Psoas muscle (tissue), 8 donors: ENCODE measurements around the gene MYNN. TPM values are rescaled to one million over a fixed set of nuclear protein-coding genes. Genes with fewer than 3 reads are reported as not detected.
"Not testable (repeated sequence)": the region's sequence is repeated elsewhere in the genome, so short reads cannot be mapped to it uniquely, and the experiment has no call there.

Experiments used
- ATAC-seq, 4 donors: fragments of 200-7000 bp; cut with Tn5 transposase; one replicate each; pipeline ENCODE4 v1.9.1; 2020; ENCODE audit warnings: moderate library complexity in 3 of 4, mild to moderate bottlenecking in 2 of 4
- DNase-seq, 2 donors: peaks; one replicate each; pipeline ENCODE4 v3.0.0-alpha.2; 2020
- H3K27ac ChIP-seq: fragments of 200-600 bp; one replicate; pipeline ENCODE4 v1.8.0; 2022
- H3K27me3 ChIP-seq, 3 donors: fragments of 200-600 bp in 1 of 3; one replicate each; pipeline versions ENCODE4 v1.6.1 to v1.8.0; 2013 to 2022; ENCODE audit warnings: low read length in 2 of 3, mild to moderate bottlenecking in 2 of 3, moderate library complexity in 1 of 3; ENCODE audit not compliant: insufficient read depth in 3 of 3
- H3K36me3 ChIP-seq, 2 donors: fragments of 200-600 bp in 1 of 2; one replicate each; pipeline versions ENCODE4 v1.6.1 to v1.8.0; 2013 to 2022; ENCODE audit warnings: low read depth in 1 of 2, mild to moderate bottlenecking in 1 of 2, moderate library complexity in 1 of 2; ENCODE audit not compliant: insufficient read depth in 1 of 2
- H3K4me1 ChIP-seq: fragments of 200-600 bp; one replicate; pipeline ENCODE4 v1.8.0; 2022
- H3K4me3 ChIP-seq: fragments of 200-600 bp; one replicate; pipeline ENCODE4 v1.8.0; 2022; ENCODE audit warnings: mild to moderate bottlenecking
- H3K9me3 ChIP-seq: fragments of 200-600 bp; one replicate; pipeline ENCODE4 v1.8.0; 2022
- WGBS, 3 donors: extraction: QIAGEN DNeasy Blood & Tissue Kit; methylation state at CpG; one replicate each; pipeline versions ENCODE4 v1.1.6 to v1.1.7; 2013; 5-methylcytosine and 5-hydroxymethylcytosine counted together
- intact Hi-C, 2 donors: fragments of 100-400 bp; cut with DNase I; formaldehyde crosslinking; loops; one replicate each; pipeline versions ENCODE4 v1.11.0 to v1.14.2; 2022
- long read RNA-seq, 2 donors: library from polyadenylated mRNA; unstranded; transcript quantifications; one replicate each; pipeline ENCODE4 v2.0.0, GENCODE V29; 2021
- polyA plus RNA-seq, 3 donors: library from polyadenylated mRNA; stranded (reverse); fragments of 200-250 nt; gene quantifications; one replicate each; pipeline ENCODE4 v1.2.3, GENCODE V29; 2013
- total RNA-seq, 4 donors: library from RNA; stranded (reverse); fragmentation: NEBNext Ultra II Directional in 2 of 4; extraction: Animal tissue kit (Norgen Biotek cat#: 25700) in 2 of 4; gene quantifications; one replicate each; pipeline versions ENCODE4 v1.2.1 to v1.2.4, GENCODE V29; 2021 to 2023
- TF ChIP-seq, protein P1 (sequence below): fragments of 200-600 bp; IDR thresholded peaks from one replicate; pipeline ENCODE4 v1.8.0; 2022; ENCODE audit warnings: antibody characterized with exemption
- donor health status: healthy with polysubstance abuse.
- donor health status: DM: no; HTN: no; CAD: no; lungs with moderate emphysema.
- donor health status: Bipolar disorder and iron deficiency.
- donor health status: healthy.
- donor health status: DM: yes; HTN: yes; CAD: no.
- donor health status: DM: no; HTN: no; CAD: no.
- donor health status: DM: no; HTN: no; CAD: no.
- donor health status: DM: yes; HTN: yes; CAD: no.

MYNN gene
- 10 to 100 TPM; 13.5 to 16.8 (median 15.8) TPM for total RNA-seq
- 10 to 100 TPM; 10.1 to 16.8 (median 10.5) TPM for polyA plus RNA-seq
- long read RNA-seq, donor 1, full-length matches to known transcripts = 4 of 4 reads
- long read RNA-seq, donor 1, partial matches to known transcripts = 0 of 4 reads
- long read RNA-seq, donor 1, other reads (novel, unspliced or antisense) = 0 of 4 reads
- long read RNA-seq, donor 2, full-length matches to known transcripts = 28 of 34 reads
- long read RNA-seq, donor 2, partial matches to known transcripts = 0 of 34 reads
- long read RNA-seq, donor 2, other reads (novel, unspliced or antisense) = 6 of 34 reads

GRCh38 chr3:169772897-169773816 is at the start of gene MYNN:
Gene MYNN, plus strand, starts transcription at chr3:169773396. Its CDS starts 900 bp downstream, at chr3:169774296.
- Histone ChIP-seq H3K27me3 (no peaks in the 10 kb centered on the region), H3K4me1 (peaks cover 23% of the 10 kb centered on the region), H3K9me3 (no peaks in the 10 kb centered on the region), H3K27ac (peak within 1 kb of the TSS; percentile 98), H3K4me3 (peak within 1 kb of the TSS; percentile 83), H3K36me3 (peaks cover 2 to 41% of the 10 kb centered on the region in 2 donors)
- 0% methylated on average over 51 to 61 of the region's 61 CpGs for WGBS, 3 donors
- TF ChIP-seq, protein P1, sequence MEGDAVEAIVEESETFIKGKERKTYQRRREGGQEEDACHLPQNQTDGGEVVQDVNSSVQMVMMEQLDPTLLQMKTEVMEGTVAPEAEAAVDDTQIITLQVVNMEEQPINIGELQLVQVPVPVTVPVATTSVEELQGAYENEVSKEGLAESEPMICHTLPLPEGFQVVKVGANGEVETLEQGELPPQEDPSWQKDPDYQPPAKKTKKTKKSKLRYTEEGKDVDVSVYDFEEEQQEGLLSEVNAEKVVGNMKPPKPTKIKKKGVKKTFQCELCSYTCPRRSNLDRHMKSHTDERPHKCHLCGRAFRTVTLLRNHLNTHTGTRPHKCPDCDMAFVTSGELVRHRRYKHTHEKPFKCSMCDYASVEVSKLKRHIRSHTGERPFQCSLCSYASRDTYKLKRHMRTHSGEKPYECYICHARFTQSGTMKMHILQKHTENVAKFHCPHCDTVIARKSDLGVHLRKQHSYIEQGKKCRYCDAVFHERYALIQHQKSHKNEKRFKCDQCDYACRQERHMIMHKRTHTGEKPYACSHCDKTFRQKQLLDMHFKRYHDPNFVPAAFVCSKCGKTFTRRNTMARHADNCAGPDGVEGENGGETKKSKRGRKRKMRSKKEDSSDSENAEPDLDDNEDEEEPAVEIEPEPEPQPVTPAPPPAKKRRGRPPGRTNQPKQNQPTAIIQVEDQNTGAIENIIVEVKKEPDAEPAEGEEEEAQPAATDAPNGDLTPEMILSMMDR = no peak
- ATAC-seq = peak; percentile 93 to 95 (median 94)
- peak; percentile 94 to 96 for DNase-seq
- intact Hi-C loops = no loop called here

- H3K27ac ChIP-seq, H3K4me3 ChIP-seq, intact Hi-C loops, H3K36me3 ChIP-seq, ATAC-seq, H3K9me3 ChIP-seq, DNase-seq, H3K27me3 ChIP-seq, H3K4me1 ChIP-seq: not testable (repeated sequence)
Observed at GRCh38 chr3:169731857-169732256, 41.3 kb upstream of the MYNN start.

DNA sequence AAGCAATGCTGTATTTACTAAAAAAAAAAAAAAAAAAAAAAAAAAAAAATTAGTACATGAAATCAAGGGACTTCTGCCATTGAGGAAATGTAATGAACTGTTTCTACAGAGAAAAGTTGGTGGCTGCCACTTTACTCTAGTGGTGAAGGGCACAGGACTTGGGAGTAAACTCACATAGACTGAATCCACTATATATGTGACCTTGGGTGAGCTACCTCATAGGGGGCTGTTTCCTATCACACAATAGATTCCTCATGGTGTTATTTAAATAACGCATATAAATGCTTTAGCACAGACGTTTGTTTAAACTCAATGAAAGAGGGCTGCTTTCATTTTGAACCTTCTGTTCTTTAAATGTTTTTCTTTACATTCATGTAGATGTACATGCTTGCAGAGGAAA is 34.1 kb upstream of the MYNN start:
- no peak overlapping the region for H3K27ac ChIP-seq
- DNase-seq = no peak
- no peaks in the 10 kb centered on the region for H3K36me3 ChIP-seq

DNA sequence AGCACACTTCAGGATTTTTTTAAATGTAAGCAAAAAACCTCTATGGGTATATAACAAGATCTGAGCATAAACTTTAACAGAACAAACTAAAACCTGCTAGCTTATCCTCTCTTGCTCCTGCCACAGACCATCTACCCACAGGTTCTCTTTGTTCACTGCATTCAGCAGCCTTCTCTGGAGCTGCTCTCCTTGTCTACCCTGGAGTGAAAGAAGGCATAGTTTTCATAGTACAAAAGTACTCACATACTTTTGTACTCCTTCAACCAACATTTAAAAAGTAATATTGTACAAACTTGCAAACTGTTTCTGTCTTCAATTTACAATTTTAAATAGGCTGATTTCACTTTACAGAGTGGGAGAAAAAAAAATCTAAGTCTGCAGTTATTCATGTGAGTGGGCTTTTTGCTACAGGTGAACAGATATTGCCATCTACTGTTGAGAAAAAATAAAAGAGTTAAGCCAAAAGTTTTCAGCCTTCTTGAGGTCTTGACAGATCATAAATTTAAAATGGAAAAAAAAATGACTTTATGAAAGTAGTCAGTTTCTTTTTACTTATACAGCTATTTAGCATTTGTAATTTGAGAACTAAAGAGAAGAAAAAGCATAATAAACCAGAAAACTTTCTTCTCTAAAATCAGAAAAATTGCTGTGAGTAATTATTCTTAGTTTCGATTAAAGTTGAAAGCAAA is 28.7 kb upstream of the MYNN start:
- Histone ChIP-seq H3K27ac (no peak overlapping the region), H3K36me3 (no peaks in the 10 kb centered on the region), H3K9me3 (no peaks in the 10 kb centered on the region), H3K4me3 (no peak overlapping the region), H3K4me1 (no peaks in the 10 kb centered on the region), H3K27me3 (peaks cover 0 to 21% (median 3%) of the 10 kb centered on the region in 3 donors)
- TF ChIP-seq, protein P1 = peak; percentile 44
- WGBS, 3 donors = 0 to 48% (median 0%) methylated on average over 1 of the region's 1 CpG
- DNase-seq = no peak
- ATAC-seq = peak in 1 of 4 donors; percentile 57
- intact Hi-C loops = loop anchor here (5.0 to 10.0 kb wide), 4 partner anchors 597 to 880 kb away; no protein-coding TSS in a partner anchor

More for the DNA sequence above, 34.1 kb upstream of the MYNN start:
- intact Hi-C loops = no loop called here
- peaks cover 11% of the 10 kb centered on the region for H3K9me3 ChIP-seq
- H3K4me1 ChIP-seq = no peaks in the 10 kb centered on the region
- no peak overlapping the region for H3K4me3 ChIP-seq
- ATAC-seq = no peak
- H3K27me3 ChIP-seq = no peaks in the 10 kb centered on the region
- 61 to 68% (median 67%) methylated on average over 2 of the region's 2 CpGs for WGBS, 3 donors
- TF ChIP-seq, protein P1 = no peak
